ENCODE data around the gene NR6A1. TPM values are rescaled to one million over a fixed set of nuclear protein-coding genes. Genes with fewer than 3 reads are reported as not detected.

The NR6A1 gene
- total and polyA plus RNA-seq, 2 of the 13 experiments (the other 11 are each of a cell fraction or from before 2014, with no cell fraction given) = 28.1 to 31.5 TPM

- 0 out of 2 replicates have a peak, but pooled peaks have one; percentile 6 for TF ChIP-seq AHR (CRISPR knock-in tag; IDR thresholded peaks at IDR 0.05)
- no peak for TF ChIP-seq ZNF737 (CRISPR knock-in tag; IDR thresholded peaks at IDR 0.05; ENCODE audit: borderline replicate concordance)
- TF ChIP-seq CREM (IDR thresholded peaks at IDR 0.05) = no peak
- no peak for TF ChIP-seq CREM (CRISPR knock-in tag; IDR thresholded peaks at IDR 0.05)
- TF ChIP-seq ZBTB2 (CRISPR knock-in tag; IDR thresholded peaks at IDR 0.05; ENCODE audit: low read depth) = no peak
- TF ChIP-seq CBFB (CRISPR knock-in tag; IDR thresholded peaks at IDR 0.05) = no peak
- no peak for TF ChIP-seq MAZ (IDR thresholded peaks at IDR 0.05; ENCODE audit: borderline replicate concordance, low read depth, low read length)
- no peak for TF ChIP-seq MAZ (CRISPR knock-in tag; IDR thresholded peaks at IDR 0.05; ENCODE audit: low read depth)
- TF ChIP-seq ZSCAN31 (CRISPR knock-in tag; IDR thresholded peaks at IDR 0.05; ENCODE audit: low read depth) = no peak
- no peak for TF ChIP-seq ZBTB3 (CRISPR knock-in tag; IDR thresholded peaks at IDR 0.05; ENCODE audit: borderline replicate concordance, low read depth)
- TF ChIP-seq MEF2D (CRISPR knock-in tag; IDR thresholded peaks at IDR 0.05) = no peak
- no peak for TF ChIP-seq ZNF253 (CRISPR knock-in tag; IDR thresholded peaks at IDR 0.05; ENCODE audit: borderline replicate concordance)
- 0 out of 2 replicates have a peak, but pooled peaks have one; percentile 32 for TF ChIP-seq KLF13 (CRISPR knock-in tag; IDR thresholded peaks at IDR 0.05)
- no peak for TF ChIP-seq LBX2 (CRISPR knock-in tag; IDR thresholded peaks at IDR 0.05; ENCODE audit: borderline replicate concordance)
- no peak for TF ChIP-seq MLXIP (CRISPR knock-in tag; IDR thresholded peaks at IDR 0.05; ENCODE audit: borderline replicate concordance)
- TF ChIP-seq ZNF672 (CRISPR knock-in tag; IDR thresholded peaks at IDR 0.05) = no peak
- TF ChIP-seq CREB1 (IDR thresholded peaks at IDR 0.05) = no peak
- TF ChIP-seq CREB1 (CRISPR knock-in tag; IDR thresholded peaks at IDR 0.05) = no peak
- no peak for TF ChIP-seq E2F2 (CRISPR knock-in tag; IDR thresholded peaks at IDR 0.05; ENCODE audit: borderline replicate concordance)
- peak; percentile 14 for TF ChIP-seq ZBTB38 (CRISPR knock-in tag; IDR thresholded peaks at IDR 0.05)
- no peak for TF ChIP-seq ZNF597 (CRISPR knock-in tag; IDR thresholded peaks at IDR 0.05)
- TF ChIP-seq BORCS8-MEF2B (CRISPR knock-in tag; IDR thresholded peaks at IDR 0.05) = peak; percentile 71
- TF ChIP-seq SUZ12 (IDR thresholded peaks at IDR 0.05; ENCODE audit: low read depth, low read length) = no peak
- TF ChIP-seq ZNF782 (CRISPR knock-in tag; IDR thresholded peaks at IDR 0.05; ENCODE audit: borderline replicate concordance) = no peak
Measured at GRCh38 chr9:124507880-124508423, 263.2 kb downstream of the NR6A1 start (continued).
